GM13977 (cell line): Measurements from ENCODE around the gene HLA-DPA1.

Experiments used
- DNase-seq: peaks from one replicate; pipeline ENCODE4 v3.0.0; 2012; ENCODE audit warnings: low spot score
- CTCF ChIP-seq: IDR thresholded peaks from 2 replicates; pipeline ENCODE4 v1.5.1; 2012; ENCODE audit warnings: mild to moderate bottlenecking, control low read depth; ENCODE audit not compliant: insufficient read depth; ENCODE audit errors: extremely low read depth, missing control alignments
- in situ Hi-C: fragments of 300-500 bp; cut with MboI; formaldehyde crosslinking; loops from one replicate; pipeline ENCODE4 v1.12.0; 2022; ENCODE audit warnings: low sequenced_read_pairs, low pct_unique_long_range_greater_than_20kb, mixed read lengths, inconsistent platforms; ENCODE audit not compliant: unreplicated experiment

The HLA-DPA1 gene

DNA sequence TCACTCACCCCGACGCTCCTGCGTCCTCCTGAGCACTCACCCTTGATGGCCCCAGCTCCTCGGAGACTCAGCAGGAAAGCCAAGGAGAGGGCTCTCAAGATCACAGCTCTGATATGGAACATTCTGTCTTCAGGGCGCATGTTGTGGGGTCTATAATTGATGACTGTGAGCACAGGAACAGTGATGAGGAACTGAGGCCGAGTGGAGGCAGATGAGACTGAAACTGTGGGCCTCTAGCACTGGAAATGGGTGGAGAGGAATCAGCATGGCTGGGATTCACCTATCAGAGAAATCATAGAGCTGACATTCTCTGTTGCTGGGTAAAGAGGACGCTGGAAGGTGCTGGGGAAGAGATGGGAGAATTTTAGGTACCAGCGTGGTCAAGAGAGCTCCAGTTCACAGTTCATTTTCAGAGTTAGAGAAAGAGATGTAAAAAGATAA, at the start of gene HLA-DPA1:
TSS of gene HLA-DPA1 (minus strand) at position 219 of the 441 bp plus-strand sequence.
- in situ Hi-C loops: no loop called here
- DNase-seq: peak; percentile 86
- no peak for TF ChIP-seq CTCF

DNA sequence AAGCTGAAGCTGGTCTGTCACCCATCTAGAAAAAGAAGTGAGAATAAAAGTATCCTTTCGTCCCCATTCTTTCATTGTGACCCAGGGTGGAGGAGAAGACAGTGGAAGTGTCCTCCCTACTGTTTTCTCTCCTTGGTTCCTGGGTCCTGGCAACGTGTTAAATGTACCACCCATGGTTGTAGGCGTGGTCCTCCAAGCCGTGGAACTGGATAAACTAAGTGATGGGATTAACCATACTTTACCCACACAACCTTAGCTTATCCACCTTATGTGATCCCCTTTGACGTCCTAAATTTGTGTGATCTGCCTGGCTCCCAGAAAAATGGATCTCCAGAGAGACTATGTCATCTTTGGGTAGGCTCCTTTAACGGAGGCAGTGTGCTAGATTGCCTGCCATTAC, 49.7 kb upstream of the HLA-DPA1 start:
- DNase-seq: no peak
- in situ Hi-C loops: no loop called here
- no peak for TF ChIP-seq CTCF

GRCh38 chr6:33120001-33120400, 46.6 kb upstream of the HLA-DPA1 start:
- in situ Hi-C loops: no loop called here
- no peak for DNase-seq
- TF ChIP-seq CTCF: no peak

- TF ChIP-seq CTCF: peak; percentile 66
- in situ Hi-C loops: no loop called here
- DNase-seq: peak; percentile 62
These were observed 45.2 kb upstream of the HLA-DPA1 start for GRCh38 chr6:33118525-33119123.

DNA sequence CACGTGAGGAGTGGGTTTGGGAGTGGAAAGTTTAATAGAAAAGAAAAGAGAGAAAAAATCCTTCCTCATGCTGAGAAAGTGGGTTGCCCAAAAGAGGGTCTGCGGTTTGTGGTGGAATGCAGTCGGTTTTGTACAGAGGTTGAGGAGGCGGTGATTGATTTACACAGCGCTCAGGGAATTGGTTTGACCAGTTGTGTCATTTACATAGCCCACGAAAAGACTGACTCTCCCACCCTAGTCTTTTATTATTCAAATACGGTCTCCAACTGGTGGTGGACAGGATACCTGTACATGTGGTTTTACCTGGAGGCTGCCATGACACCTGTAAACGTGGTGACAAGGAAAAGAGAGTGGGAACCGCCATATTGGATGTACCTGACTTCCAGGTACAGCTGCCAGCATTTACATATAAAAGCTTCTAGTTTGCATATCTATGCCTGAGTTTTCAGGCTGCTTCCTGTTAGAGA, 44.4 kb upstream of the HLA-DPA1 start:
- in situ Hi-C loops: no loop called here
- DNase-seq: no peak
- TF ChIP-seq CTCF: no peak

DNA sequence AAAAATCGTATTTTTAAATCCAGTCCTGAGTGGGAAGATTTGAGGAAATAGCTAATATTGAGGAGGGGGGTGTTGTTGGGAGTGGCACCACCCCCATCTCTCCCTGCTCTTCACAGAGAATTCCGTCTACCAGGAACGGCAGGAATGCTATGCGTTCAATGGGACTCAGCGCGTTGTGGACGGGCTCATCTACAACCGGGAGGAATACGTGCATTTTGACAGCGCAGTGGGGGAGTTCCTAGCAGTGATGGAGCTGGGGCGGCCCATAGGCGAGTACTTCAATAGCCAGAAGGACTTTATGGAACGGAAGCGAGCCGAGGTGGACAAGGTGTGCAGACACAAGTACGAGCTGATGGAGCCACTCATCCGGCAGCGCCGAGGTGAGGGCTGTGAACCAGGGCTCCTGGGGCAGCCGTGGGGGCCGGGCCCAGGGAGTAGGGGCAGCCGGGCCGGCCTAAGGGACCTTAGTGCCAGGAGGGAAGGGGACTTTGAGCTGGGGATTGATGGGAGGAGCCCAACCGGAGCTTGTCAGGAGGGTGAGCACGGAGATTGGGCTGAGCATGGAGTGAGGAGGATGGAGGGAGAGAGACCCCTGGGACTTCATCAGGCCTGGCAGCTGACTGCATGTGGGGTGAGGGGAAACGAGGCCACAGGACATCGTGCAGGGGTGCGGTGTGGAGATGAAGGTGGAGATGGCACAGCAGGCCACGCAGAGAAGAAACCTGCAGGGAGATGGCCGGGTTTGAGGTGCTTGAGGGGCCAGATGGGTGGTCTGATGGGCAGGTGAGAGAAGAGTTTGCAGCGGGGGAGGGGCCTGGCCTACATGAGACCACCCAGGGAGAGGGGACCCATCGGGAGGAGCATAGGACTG, 43.6 kb upstream of the HLA-DPA1 start:
- no peak for DNase-seq
- no peak for TF ChIP-seq CTCF
- in situ Hi-C loops: no loop called here
